CD4-positive, alpha-beta memory T cell (primary cell): ENCODE data around the gene ANAPC5. TPM values are rescaled to one million over a fixed set of nuclear protein-coding genes. Genes with fewer than 3 reads are reported as not detected.
A peak's percentile ranks its signal among the peaks of the same experiment; 100 is the strongest.
"Not testable (repeated sequence)": the region's sequence is repeated elsewhere in the genome, so short reads cannot be mapped to it uniquely, and the experiment has no call there.

ENCODE experiments used
- CTCF ChIA-PET: fragments of 350-600 bp; sonication (Branson Sonifier 250); formaldehyde crosslinking; loops from one replicate; lab custom pipeline; 2021; ENCODE audit warnings: inconsistent platforms; ENCODE audit not compliant: partially characterized antibody; lab: Charles Lee
- POLR2A ChIA-PET: fragments of 350-600 bp; sonication (Branson Sonifier 250); formaldehyde crosslinking; loops from one replicate; lab custom pipeline; 2021; ENCODE audit not compliant: partially characterized antibody; lab: Charles Lee
- DNase-seq, 5 donors: peaks; one replicate each; pipeline versions ENCODE4 v3.0.0 to v3.0.0-alpha.2; 2020 to 2022; ENCODE audit warnings: mixed read lengths in 1 of 5
- H3K27ac ChIP-seq: one replicate; pipeline ENCODE4 v1.7.0; 2013; ENCODE audit warnings: low read depth, low read length
- H3K27me3 ChIP-seq: 2 replicates; pipeline ENCODE4 v1.7.0; 2013; ENCODE audit warnings: mild to moderate bottlenecking, low read length, moderate library complexity; ENCODE audit not compliant: insufficient read depth
- H3K36me3 ChIP-seq: 2 replicates; pipeline ENCODE4 v1.7.0; 2013; ENCODE audit warnings: mild to moderate bottlenecking, low read length, moderate library complexity; ENCODE audit not compliant: insufficient read depth
- H3K4me1 ChIP-seq: 2 replicates; pipeline ENCODE4 v1.7.0; 2013; ENCODE audit warnings: mild to moderate bottlenecking, low read length, moderate library complexity; ENCODE audit not compliant: insufficient read depth
- H3K4me3 ChIP-seq, 2 donors: one replicate each; pipeline ENCODE4 v1.7.0; 2013; ENCODE audit warnings: low read length in 2 of 2, mild to moderate bottlenecking in 1 of 2
- H3K9me3 ChIP-seq, 2 donors: one replicate each; pipeline ENCODE4 v1.7.0; 2013; ENCODE audit warnings: low read length in 2 of 2, control low read depth in 1 of 2; ENCODE audit not compliant: control insufficient read depth in 1 of 2
- H3K27ac Mint-ChIP-seq, 7 donors: one replicate each; pipeline ENCODE4 v1.8.0; 2020 to 2021; ENCODE audit warnings: mixed read lengths in 7 of 7, mild to moderate bottlenecking in 6 of 7, inconsistent platforms in 3 of 7, moderate library complexity in 3 of 7
- H3K27me3 Mint-ChIP-seq, 2 donors: one replicate each; pipeline ENCODE4 v1.8.0; 2020 to 2021; ENCODE audit warnings: mixed read lengths in 2 of 2
- H3K36me3 Mint-ChIP-seq, 2 donors: one replicate each; pipeline ENCODE4 v1.8.0; 2020 to 2021; ENCODE audit warnings: mixed read lengths in 2 of 2, inconsistent platforms in 1 of 2, mild to moderate bottlenecking in 1 of 2
- H3K4me1 Mint-ChIP-seq, 4 donors: one replicate each; pipeline ENCODE4 v1.8.0; 2020 to 2021; ENCODE audit warnings: mixed read lengths in 4 of 4, mild to moderate bottlenecking in 1 of 4
- H3K4me3 Mint-ChIP-seq, 8 donors: one replicate each; pipeline ENCODE4 v1.8.0; 2020 to 2021; ENCODE audit warnings: mixed read lengths in 8 of 8, mild to moderate bottlenecking in 7 of 8, moderate library complexity in 6 of 8, inconsistent platforms in 3 of 8
- H3K9me3 Mint-ChIP-seq, 8 donors: one replicate each; pipeline ENCODE4 v1.8.0; 2020 to 2021; ENCODE audit warnings: mixed read lengths in 8 of 8, mild to moderate bottlenecking in 5 of 8, inconsistent platforms in 3 of 8, moderate library complexity in 1 of 8
- intact Hi-C: fragments of 100-400 bp; cut with micrococcal nuclease; formaldehyde crosslinking; loops from one replicate; pipeline ENCODE4 v1.15.1; 2023
- polyA plus RNA-seq, 2 donors: library from polyadenylated mRNA; unstranded; fragments of 300-500 nt; fragmentation: Illumina TruSeq; gene quantifications; one replicate each; pipeline ENCODE4 v1.2.3, GENCODE V29; 2021
- total RNA-seq, 2 experiments: library from RNA; stranded (reverse); gene quantifications; one replicate each; pipeline ENCODE4 v1.2.3, GENCODE V29; 2021

ANAPC5 gene
- total and polyA plus RNA-seq, 4 experiments from 2014 or later, result 142 to 231 (median 143) TPM

DNA sequence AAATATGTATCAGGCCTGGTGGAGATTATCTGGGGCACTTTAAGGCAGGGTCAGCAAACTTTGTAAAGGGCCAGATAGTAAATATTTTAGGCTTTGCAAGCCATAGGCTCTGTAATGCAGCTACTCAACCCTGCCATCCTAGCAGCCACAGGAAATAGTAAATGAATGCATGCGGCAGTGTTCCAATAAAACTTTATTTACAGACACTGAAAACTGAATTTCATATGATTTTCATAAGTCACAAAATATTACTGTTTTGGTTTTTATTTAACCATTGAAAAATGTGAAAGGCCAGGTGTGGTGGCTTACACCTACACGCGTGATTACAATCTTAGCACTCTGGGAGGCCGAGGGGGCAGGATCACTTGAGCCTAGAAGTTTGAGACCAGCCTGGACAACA, 52.5 kb downstream of the ANAPC5 start:
- intact Hi-C loops, result no loop called here
- Mint-ChIP-seq H3K36me3 (peaks cover 0 to 5% of the 10 kb centered on the region in 2 donors), H3K9me3 (no peaks in the 10 kb centered on the region), H3K27me3 (no peaks in the 10 kb centered on the region), H3K4me1 (peaks cover 8 to 15% (median 12%) of the 10 kb centered on the region in 4 donors), H3K27ac (no peak overlapping the region), H3K4me3 (peak overlapping the region in 1 of 8 donors; percentile 25)
- DNase-seq, result no peak
- ChIA-PET POLR2A (interaction anchor here (1.3 kb wide), 1 partner anchor 59 kb away, joined by 4 read pairs; no protein-coding TSS in a partner anchor), CTCF (no interaction called here)
- Histone ChIP-seq H3K9me3 (no peaks in the 10 kb centered on the region), H3K4me1 (peaks cover 21% of the 10 kb centered on the region), H3K27me3 (no peaks in the 10 kb centered on the region), H3K4me3 (no peak overlapping the region), H3K36me3 (no peaks in the 10 kb centered on the region), H3K27ac (no peak overlapping the region)

DNA sequence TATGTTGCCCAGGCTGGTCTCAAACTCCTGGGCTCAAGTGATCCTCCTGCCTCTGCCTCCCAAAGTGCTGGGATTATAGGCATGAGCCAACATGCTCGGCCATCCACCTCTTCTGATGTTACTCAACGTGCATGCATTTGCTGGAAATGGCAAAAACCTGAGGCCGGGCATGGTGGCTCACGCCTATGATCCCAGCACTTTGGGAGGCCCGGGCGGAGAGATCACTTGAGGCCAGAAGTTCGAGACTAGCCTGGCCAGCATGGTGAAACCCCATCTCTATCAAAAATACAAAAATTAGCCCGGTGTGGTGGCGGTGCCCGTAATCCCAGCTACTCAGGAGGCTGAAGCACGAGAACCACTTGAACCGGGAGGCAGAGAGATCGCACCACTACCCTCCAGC, 53.8 kb downstream of the ANAPC5 start:
- ChIA-PET CTCF (interaction anchor here (0.6 kb wide), 1 partner anchor 131 kb away, joined by 3 read pairs; no protein-coding TSS in a partner anchor), POLR2A (interaction anchor here (0.6 kb wide), 1 partner anchor 34 kb away, joined by 3 read pairs; no protein-coding TSS in a partner anchor)
- peaks cover 26% of the 10 kb centered on the region for H3K4me1 ChIP-seq
- H3K4me1 Mint-ChIP-seq, result peaks cover 8 to 21% (median 14%) of the 10 kb centered on the region in 4 donors
- H3K27me3 ChIP-seq, H3K27me3 Mint-ChIP-seq, intact Hi-C loops, H3K36me3 ChIP-seq, H3K36me3 Mint-ChIP-seq, DNase-seq, H3K27ac ChIP-seq, H3K9me3 Mint-ChIP-seq, H3K9me3 ChIP-seq, H3K4me3 ChIP-seq: not testable (repeated sequence)
- H3K4me3 Mint-ChIP-seq, result peak overlapping the region in 5 of 8 donors; percentile 87 to 93 (median 89)
- peak overlapping the region in 1 of 7 donors; percentile 87 for H3K27ac Mint-ChIP-seq

DNA sequence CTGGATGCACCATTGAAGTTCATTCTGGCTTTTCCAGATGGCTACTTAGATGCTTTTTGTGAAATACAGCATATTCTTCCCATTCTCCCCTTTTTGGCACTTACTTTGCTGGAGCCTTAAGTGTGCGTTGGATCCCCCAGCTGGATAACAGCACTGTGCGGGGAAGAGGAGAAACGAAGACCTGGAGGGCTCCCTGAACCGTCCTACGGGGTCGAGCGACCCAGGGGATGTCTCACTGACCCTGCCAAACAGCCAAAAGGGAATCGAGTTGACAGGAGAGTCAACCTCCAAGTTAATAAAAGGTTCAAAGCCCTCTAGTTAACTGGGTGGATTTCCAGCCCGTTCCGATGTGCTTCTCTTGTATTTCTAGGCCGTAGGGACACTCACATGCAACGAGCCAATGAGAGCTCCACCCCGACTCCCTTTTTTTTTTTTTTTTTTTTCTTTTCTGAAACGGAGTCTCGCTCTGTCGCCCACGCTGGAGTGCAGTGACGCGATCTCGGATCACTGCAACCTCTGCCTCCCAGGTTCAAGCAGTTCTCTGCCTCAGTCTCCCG, 54.7 kb downstream of the ANAPC5 start:
- no peaks in the 10 kb centered on the region for H3K27me3 ChIP-seq
- H3K4me3 Mint-ChIP-seq, result peak overlapping the region; percentile 87 to 94 (median 89)
- H3K27ac Mint-ChIP-seq, result peak overlapping the region in 6 of 7 donors; percentile 55 to 88 (median 84)
- H3K4me1 Mint-ChIP-seq, result peaks cover 8 to 23% (median 17%) of the 10 kb centered on the region in 4 donors
- ChIA-PET CTCF (interaction anchor here (1.3 to 1.4 kb wide), 2 partner anchors 9 to 58 kb away, joined by 3 read pairs; no protein-coding TSS in a partner anchor), POLR2A (interaction anchor here (0.6 to 4.2 kb wide), 7 partner anchors 15 to 167 kb away, joined by 3 to 28 read pairs (median 4); partner anchors contain the start of genes ANAPC5 and RNF34)
- no peaks in the 10 kb centered on the region for H3K36me3 ChIP-seq
- H3K9me3 Mint-ChIP-seq, result no peaks in the 10 kb centered on the region
- no peaks in the 10 kb centered on the region for H3K27me3 Mint-ChIP-seq
- DNase-seq, result peak in 3 of 5 donors; percentile 5 to 8 (median 7)
- H3K9me3 ChIP-seq, result no peaks in the 10 kb centered on the region
- intact Hi-C loops, result no loop called here
- peak overlapping the region; percentile 58 for H3K27ac ChIP-seq
- peaks cover 0 to 5% of the 10 kb centered on the region in 2 donors for H3K36me3 Mint-ChIP-seq
- peak overlapping the region; percentile 53 to 66 for H3K4me3 ChIP-seq
- peaks cover 26% of the 10 kb centered on the region for H3K4me1 ChIP-seq

DNA sequence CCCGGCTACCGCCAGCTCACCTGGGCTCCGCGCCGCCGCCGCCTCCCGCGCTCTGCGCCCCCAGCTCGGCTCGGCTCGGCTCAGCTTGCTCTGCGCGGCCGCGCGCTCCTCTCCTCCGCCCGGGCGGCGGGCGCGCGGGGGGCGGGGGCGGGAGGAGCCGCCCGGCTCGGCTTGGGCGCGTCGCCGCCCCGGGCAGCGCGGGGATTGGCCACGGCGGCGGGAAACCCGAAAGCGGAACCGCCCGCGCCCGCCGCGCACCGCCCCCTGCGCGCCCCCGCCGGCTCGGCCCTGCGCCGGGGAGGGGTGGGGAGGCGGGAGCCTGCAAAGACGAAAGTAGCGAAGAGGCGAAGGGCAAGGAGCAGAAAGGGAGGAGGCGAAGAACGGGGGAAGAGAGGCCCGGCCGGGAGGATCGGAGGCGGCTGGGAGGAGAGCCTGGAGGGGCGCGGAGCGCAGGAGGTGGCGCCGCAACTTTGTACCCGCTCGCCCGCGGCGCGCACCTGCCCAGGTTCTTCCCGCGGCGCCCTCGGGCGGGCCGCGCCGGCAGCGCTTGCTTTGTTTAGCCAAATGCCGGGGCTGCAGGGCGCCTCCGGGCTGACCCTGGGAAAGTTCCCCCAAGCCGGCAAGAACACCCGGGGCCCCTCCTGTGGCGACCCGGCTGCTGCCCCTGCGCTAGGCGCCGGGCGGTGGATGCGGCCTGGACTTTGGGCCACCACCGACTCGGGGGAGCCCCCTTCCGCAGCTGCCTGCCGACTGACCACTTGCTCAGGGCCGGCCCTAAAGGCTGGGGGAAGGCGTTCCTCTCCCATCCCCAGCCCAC, 55.4 kb downstream of the ANAPC5 start, which contains the start of gene CAMKK2:
CAMKK2 (minus strand) TSS at position 92 of the 817 bp plus-strand sequence. CDS start 22,183 bp downstream, outside the sequence.
- H3K36me3 Mint-ChIP-seq, result peaks cover 0 to 8% of the 10 kb centered on the region in 2 donors
- POLR2A ChIA-PET, result interaction anchor here (0.6 to 4.2 kb wide), 6 partner anchors 16 to 104 kb away, joined by 3 to 28 read pairs (median 7); partner anchors contain the start of genes ANAPC5 and RNF34
- peak; percentile 87 to 94 (median 91) for DNase-seq
- peak within 1 kb of the TSS; percentile 66 for H3K27ac ChIP-seq
- CTCF ChIA-PET, result interaction anchor here (0.6 to 1.4 kb wide), 3 partner anchors 9 to 58 kb away, joined by 3 to 5 read pairs (median 3); no protein-coding TSS in a partner anchor
- H3K4me1 ChIP-seq, result peaks cover 26% of the 10 kb centered on the region
- no peaks in the 10 kb centered on the region for H3K27me3 ChIP-seq
- peak within 1 kb of the TSS in 6 of 7 donors; percentile 78 to 93 (median 88) for H3K27ac Mint-ChIP-seq
- peak within 1 kb of the TSS; percentile 87 to 94 (median 90) for H3K4me3 Mint-ChIP-seq
- H3K4me1 Mint-ChIP-seq, result peaks cover 8 to 23% (median 18%) of the 10 kb centered on the region in 4 donors
- H3K4me3 ChIP-seq, result peak within 1 kb of the TSS; percentile 53 to 82
- H3K27me3 Mint-ChIP-seq, result no peaks in the 10 kb centered on the region
- no peaks in the 10 kb centered on the region for H3K9me3 ChIP-seq
- no peaks in the 10 kb centered on the region for H3K36me3 ChIP-seq
- no peaks in the 10 kb centered on the region for H3K9me3 Mint-ChIP-seq
- intact Hi-C loops, result loop anchor here (1.0 kb wide), 4 partner anchors 55 to 168 kb away; partner anchors contain the start of genes ANAPC5 and P2RX4

DNA sequence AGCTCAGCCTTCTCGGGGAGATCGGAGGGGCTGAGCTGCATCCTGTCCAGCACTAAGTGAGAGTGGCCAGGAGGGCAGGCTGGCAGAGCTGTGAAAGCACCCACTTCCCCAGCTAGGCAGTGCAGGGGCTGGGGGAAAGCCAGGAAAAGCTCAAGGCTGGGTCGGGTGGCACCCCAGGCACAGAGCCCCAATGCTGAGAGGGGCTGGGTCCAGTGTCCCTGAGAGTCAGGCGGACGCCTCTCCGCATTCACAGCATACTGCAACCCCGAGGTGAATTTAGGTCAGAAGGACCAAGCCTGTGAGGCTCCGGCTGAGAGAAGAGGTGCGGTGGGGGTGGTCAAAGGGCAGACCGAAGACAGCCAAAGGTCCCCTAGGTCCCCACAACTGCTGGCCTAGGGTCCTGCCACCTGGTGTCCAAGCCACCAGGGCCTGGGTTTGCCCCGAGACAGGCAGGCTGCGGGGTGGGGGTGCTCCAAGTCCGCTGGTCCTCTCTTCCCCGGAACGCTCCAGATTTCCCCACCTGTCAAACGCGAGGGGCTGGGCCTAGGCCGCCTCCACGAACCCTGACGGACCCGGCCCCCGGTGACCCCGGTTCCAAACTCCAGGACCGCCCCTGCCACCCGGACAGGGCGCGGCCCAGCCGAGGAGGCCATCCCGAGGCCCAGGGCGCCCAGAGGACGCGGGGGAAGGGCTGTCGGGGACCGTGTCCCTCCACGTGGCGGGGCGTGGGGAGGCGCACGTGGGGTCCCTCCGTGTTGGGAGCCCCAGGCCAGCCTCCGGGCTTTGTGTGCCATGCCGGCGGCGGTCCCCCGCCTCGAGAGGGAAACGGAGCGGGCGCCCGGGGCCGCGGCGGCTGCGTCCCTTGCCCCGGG, 56.2 kb downstream of the ANAPC5 start:
- intact Hi-C loops, result loop anchor here (1.0 kb wide), 4 partner anchors 56 to 167 kb away; partner anchors contain the start of genes ANAPC5 and P2RX4

More for the DNA sequence above, 56.2 kb downstream of the ANAPC5 start:
- peak overlapping the region; percentile 66 for H3K27ac ChIP-seq
- Mint-ChIP-seq H3K4me1 (peaks cover 8 to 30% (median 21%) of the 10 kb centered on the region in 4 donors), H3K4me3 (peak overlapping the region; percentile 86 to 92 (median 90)), H3K27ac (peak overlapping the region in 6 of 7 donors; percentile 52 to 88 (median 82)), H3K9me3 (no peaks in the 10 kb centered on the region), H3K36me3 (peaks cover 6 to 11% of the 10 kb centered on the region in 2 donors), H3K27me3 (no peaks in the 10 kb centered on the region)
- POLR2A ChIA-PET, result interaction anchor here (1.5 to 4.2 kb wide), 4 partner anchors 56 to 104 kb away, joined by 6 to 28 read pairs (median 12); partner anchors contain the start of genes ANAPC5 and RNF34
- CTCF ChIA-PET, result interaction anchor here (0.6 to 1.0 kb wide), 2 partner anchors 9 to 14 kb away, joined by 3 to 5 read pairs; no protein-coding TSS in a partner anchor
- H3K4me3 ChIP-seq, result peak overlapping the region; percentile 21 to 82
- no peaks in the 10 kb centered on the region for H3K9me3 ChIP-seq
- H3K27me3 ChIP-seq, result no peaks in the 10 kb centered on the region
- H3K4me1 ChIP-seq, result peaks cover 26% of the 10 kb centered on the region
- DNase-seq, result peak in 3 of 5 donors; percentile 3 to 9 (median 8)
- H3K36me3 ChIP-seq, result no peaks in the 10 kb centered on the region
